HG03097 (cell line): ENCODE results near the gene SEC63.
"Not testable (repeated sequence)": the region's sequence is repeated elsewhere in the genome, so short reads cannot be mapped to it uniquely, and the experiment has no call there.

Experiments used
- ATAC-seq: cut with Tn5 transposase; IDR thresholded peaks from one replicate; pipeline ENCODE4 v1.9.1; 2021; ENCODE audit not compliant: unreplicated experiment, low FRiP score

SEC63 gene

GRCh38 chr6:107976155-107976783 lies 18.3 kb upstream of the SEC63 start:
- ATAC-seq, result no peak

GRCh38 chr6:107973594-107973993 lies 15.6 kb upstream of the SEC63 start:
- ATAC-seq, result no peak

DNA sequence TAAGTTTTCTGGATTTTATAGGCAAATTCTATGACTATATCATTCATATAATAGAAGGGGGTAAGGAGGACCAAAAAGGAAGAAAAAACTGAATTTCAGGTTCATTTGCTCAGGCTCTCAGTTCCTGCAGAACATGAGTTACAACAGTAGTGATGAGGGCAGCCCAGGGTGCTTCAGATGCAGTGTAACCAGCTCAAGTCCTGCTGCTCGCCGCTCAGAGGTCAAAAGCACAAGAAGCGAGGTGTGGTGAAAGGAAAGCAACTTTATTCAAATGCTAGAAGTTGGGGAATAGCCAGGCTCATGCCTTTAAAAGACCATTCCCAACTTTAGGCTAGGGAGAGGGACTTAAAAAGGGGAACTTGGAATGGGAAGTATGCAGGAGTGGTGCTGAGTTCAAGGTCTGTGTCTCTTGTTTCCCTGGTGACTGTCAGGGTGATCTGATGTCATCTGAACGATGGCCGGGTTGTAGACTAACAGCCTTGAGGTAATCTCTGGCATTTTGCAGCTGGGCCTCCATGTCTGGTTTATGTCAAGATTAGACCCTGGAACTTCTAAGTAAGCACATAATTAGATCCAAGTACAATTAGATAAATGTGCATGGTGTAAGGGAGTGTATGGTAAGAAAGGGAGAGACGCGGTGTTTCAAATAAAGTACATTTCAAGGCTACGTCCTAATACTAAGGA lies 14.5 kb upstream of the SEC63 start:
- no peak for ATAC-seq

- ATAC-seq, result no peak
These were observed 13.2 kb upstream of the SEC63 start for GRCh38 chr6:107971181-107971580.

- no peak for ATAC-seq
These were observed 12.2 kb upstream of the SEC63 start for GRCh38 chr6:107970255-107970654.

- ATAC-seq, result no peak
These were observed 10.1 kb upstream of the SEC63 start for GRCh38 chr6:107968081-107968480.

GRCh38 chr6:107965746-107966145 lies 7.7 kb upstream of the SEC63 start:
- ATAC-seq, result no peak

GRCh38 chr6:107962723-107963122 lies 4.7 kb upstream of the SEC63 start:
- no peak for ATAC-seq

- no peak for ATAC-seq
These were observed 1.4 kb upstream of the SEC63 start for GRCh38 chr6:107959392-107959791.

DNA sequence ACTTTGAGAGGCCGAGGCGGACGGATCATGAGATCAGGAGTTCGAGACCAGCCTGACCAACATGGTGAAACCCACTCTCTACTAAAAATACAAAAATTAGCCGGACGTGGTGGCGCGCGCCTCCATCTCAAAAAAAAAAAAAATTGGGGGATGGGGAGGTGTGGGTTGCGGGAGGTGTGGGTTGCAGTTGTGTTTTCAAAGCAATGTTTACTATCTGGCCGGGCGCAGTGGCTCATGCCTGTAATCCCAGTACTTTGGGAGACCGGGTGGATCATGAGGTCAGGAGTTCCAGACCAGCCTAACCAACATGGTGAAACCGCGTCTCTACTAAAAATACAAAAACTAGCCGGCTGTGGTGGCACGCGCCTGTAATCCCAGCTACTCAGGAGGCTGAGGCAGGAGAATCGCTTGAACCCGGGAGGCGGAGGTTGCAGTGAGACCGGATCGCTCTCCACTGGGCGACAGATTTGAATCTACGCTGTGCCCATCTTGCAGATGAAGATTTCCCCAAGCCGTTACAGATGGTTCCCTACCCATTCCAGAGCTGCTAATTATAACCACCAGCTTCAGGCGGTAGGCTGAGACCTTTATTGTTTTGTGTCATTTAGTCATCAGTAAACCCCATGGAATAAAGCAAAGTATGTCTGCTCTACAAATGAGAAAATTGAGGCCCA lies 818 bp upstream of the SEC63 start:
- ATAC-seq, result not testable (repeated sequence)

DNA sequence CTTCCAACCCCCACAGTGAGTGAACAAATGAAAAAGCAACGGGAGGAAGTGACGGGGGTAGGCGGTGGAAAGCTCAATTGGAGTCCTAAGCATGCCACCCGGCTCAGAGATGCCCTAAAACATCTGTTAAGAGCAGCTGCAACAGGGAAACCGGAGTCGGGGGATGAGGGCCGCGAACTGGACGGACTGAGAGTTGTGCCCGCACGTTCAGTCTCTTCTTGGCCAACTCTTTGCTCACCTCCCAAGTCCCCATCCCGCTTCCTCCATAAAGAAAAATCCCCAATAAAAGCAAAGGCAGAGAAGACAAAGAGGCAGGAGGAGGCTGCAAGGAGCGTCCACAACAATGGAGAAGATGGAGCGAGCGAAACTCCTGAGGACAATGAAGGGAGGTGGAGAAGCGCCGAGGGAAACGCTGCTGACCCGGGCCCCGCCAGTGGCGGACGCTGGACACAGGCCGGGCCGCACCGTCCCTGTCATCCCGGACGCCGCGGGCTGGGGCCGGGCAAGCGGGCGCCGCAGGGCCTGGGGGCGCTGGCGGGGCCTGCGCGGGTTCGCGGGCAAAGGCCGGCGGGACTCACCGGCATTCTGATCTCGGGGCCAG lies 600 bp downstream of the SEC63 start:
- peak; percentile 26 for ATAC-seq

GRCh38 chr6:107956586-107957307 lies 1.3 kb downstream of the SEC63 start:
- no peak for ATAC-seq

GRCh38 chr6:107956181-107956580 lies 1.8 kb downstream of the SEC63 start:
- no peak for ATAC-seq

DNA sequence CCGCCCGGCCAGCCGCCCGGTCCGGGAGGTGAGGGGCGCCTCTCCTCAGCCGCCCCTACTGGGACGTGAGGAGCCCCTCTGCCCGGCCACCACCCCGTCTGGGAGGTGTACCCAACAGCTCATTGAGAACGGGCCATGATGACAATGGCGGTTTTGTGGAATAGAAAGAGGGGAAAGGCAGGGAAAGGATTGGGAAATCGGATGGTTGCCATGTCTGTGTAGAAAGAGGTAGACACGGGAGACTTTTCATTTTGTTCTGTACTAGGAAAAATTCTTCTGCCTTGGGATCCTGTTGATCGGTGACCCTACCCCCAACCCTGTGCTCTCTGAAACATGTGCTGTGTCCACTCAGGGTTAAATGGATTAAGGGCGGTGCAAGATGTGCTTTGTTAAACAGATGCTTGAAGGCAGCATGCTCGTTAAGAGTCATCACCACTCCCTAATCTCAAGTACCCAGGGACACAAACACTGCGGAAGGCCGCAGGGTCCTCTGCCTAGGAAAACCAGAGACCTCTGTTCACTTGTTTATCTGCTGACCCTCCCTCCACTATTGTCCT lies 4.1 kb downstream of the SEC63 start:
- not testable (repeated sequence) for ATAC-seq

- no peak for ATAC-seq
These were observed 14.2 kb downstream of the SEC63 start for GRCh38 chr6:107943626-107944439.

- ATAC-seq, result no peak
These were observed 15.9 kb downstream of the SEC63 start for GRCh38 chr6:107942142-107942541.

DNA sequence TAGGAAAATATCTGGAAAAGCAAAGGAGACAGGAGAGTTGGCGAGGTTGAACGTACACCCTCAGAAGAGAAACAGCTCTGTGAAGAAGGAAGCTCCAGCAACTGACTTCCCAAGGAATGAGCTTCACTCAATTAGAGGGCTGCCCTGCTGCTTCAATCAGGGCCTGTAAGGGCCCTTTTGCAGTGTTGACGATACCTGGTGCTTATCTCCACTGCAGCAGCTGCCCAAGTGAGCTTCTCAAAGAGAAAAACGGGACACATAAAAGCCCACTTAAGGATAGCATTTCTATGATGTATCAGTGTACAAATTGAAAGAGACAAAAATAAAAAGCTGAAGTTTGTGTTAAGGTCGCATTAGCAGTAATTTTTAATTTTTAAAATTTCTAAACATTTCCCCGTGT lies 16.4 kb downstream of the SEC63 start:
- ATAC-seq, result no peak

- no peak for ATAC-seq
These were observed 16.8 kb downstream of the SEC63 start for GRCh38 chr6:107941199-107941598.

GRCh38 chr6:107936910-107937292 lies 21.1 kb downstream of the SEC63 start:
- not testable (repeated sequence) for ATAC-seq
